Parathyroid adenoma (tissue), 2 donors: ENCODE data around the gene SLC5A10.
"Not testable (repeated sequence)": the region's sequence is repeated elsewhere in the genome, so short reads cannot be mapped to it uniquely, and the experiment has no call there.

ENCODE experiments used
- H2AFZ ChIP-seq: fragments of 300-600 bp; sonication (generic); one replicate; pipeline ENCODE4 v1.7.0; 2017; ENCODE audit warnings: antibody characterized with exemption, mild to moderate bottlenecking
- H3K27ac ChIP-seq: fragments of 300-600 bp; sonication (generic); one replicate; pipeline ENCODE4 v1.7.0; 2017
- H3K27me3 ChIP-seq: fragments of 300-600 bp; sonication (generic); one replicate; pipeline ENCODE4 v1.7.0; 2017; ENCODE audit warnings: low read length; ENCODE audit not compliant: control insufficient read depth, insufficient read depth
- H3K36me3 ChIP-seq: fragments of 300-600 bp; sonication (generic); one replicate; pipeline ENCODE4 v1.7.0; 2017; ENCODE audit warnings: low read length; ENCODE audit not compliant: control insufficient read depth, insufficient read depth
- H3K4me1 ChIP-seq: fragments of 300-600 bp; sonication (generic); one replicate; pipeline ENCODE4 v1.7.0; 2017; ENCODE audit warnings: control low read depth
- H3K4me2 ChIP-seq: fragments of 300-600 bp; sonication (generic); one replicate; pipeline ENCODE4 v1.7.0; 2017; ENCODE audit warnings: low read length
- H3K4me3 ChIP-seq: fragments of 300-600 bp; sonication (generic); one replicate; pipeline ENCODE4 v1.7.0; 2017; ENCODE audit warnings: low read depth, low read length
- H3K79me2 ChIP-seq: fragments of 300-600 bp; sonication (generic); one replicate; pipeline ENCODE4 v1.7.0; 2017; ENCODE audit warnings: control low read depth
- H3K9ac ChIP-seq: fragments of 300-600 bp; sonication (generic); one replicate; pipeline ENCODE4 v1.7.0; 2017; ENCODE audit warnings: mild to moderate bottlenecking
- H3K9me3 ChIP-seq: fragments of 300-600 bp; sonication (generic); one replicate; pipeline ENCODE4 v1.7.0; 2017; ENCODE audit warnings: low read length; ENCODE audit not compliant: control insufficient read depth
- CTCF ChIP-seq: fragments of 300-600 bp; sonication (generic); IDR thresholded peaks from one replicate; pipeline ENCODE4 v1.7.0; 2017; ENCODE audit warnings: antibody characterized with exemption, mild to moderate bottlenecking
- donor health status: primary hyperparathyroidism.

Gene SLC5A10

DNA sequence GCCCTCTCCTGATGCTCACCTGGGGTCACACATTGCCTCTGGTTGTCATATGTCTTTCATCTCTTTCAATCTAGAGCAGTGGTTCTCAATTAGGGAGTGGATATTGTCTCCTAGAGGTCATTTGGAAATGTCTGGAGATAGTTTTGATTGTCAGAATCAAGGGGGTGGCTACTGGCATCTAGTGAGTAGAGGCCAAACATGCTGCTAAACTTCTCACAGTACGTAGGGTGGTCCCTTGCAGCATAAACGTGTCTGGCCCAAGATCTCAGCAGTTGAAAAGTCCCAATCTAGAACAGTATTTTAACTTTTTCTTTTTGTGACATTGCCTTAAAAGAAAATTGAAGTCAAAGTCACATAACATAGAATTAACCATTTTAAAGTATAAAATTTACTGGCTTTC lies 30.5 kb upstream of the SLC5A10 start:
- TF ChIP-seq CTCF = no peak
- H3K27me3 ChIP-seq = no peaks in the 10 kb centered on the region
- no peak overlapping the region for H2AFZ ChIP-seq
- no peaks in the 10 kb centered on the region for H3K36me3 ChIP-seq
- H3K9me3 ChIP-seq = no peaks in the 10 kb centered on the region
- no peaks in the 10 kb centered on the region for H3K4me1 ChIP-seq
- peaks cover 12% of the 10 kb centered on the region for H3K79me2 ChIP-seq
- H3K4me3 ChIP-seq = no peak overlapping the region
- H3K4me2 ChIP-seq = no peak overlapping the region
- H3K9ac ChIP-seq = no peak overlapping the region
- no peak overlapping the region for H3K27ac ChIP-seq

DNA sequence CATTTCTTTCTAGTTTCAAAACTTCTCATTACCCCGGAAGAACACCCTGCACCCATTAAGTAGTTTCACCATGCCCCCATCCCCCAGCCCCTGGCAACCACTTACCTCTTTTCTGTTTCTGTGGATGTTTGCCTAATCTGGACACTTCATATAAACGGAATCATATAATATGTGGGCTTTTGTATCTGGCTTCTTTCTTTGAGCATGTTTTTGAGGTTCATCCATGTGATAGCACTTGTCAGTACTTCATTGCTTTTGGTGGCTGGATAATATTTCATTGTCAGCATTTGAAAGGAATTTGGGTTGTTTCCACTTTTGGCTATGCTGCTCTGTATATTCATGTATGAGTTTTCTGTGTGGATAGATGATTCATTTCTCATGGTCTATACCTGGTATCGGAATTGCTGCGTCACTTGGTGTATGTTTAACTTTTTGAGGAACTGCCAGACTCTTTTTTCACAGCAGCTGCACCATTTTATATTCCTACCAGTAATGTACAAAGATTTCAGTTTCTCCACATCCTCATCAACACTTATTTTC lies 30.0 kb upstream of the SLC5A10 start:
- no peaks in the 10 kb centered on the region for H3K4me1 ChIP-seq
- no peak overlapping the region for H3K4me3 ChIP-seq
- H3K79me2 ChIP-seq = peaks cover 10% of the 10 kb centered on the region
- no peaks in the 10 kb centered on the region for H3K9me3 ChIP-seq
- no peaks in the 10 kb centered on the region for H3K36me3 ChIP-seq
- no peak overlapping the region for H3K9ac ChIP-seq
- no peak overlapping the region for H3K4me2 ChIP-seq
- no peaks in the 10 kb centered on the region for H3K27me3 ChIP-seq
- no peak for TF ChIP-seq CTCF
- no peak overlapping the region for H3K27ac ChIP-seq
- H2AFZ ChIP-seq = no peak overlapping the region

GRCh38 chr17:18922596-18922995 lies 29.4 kb upstream of the SLC5A10 start:
- H3K9me3 ChIP-seq, H3K27ac ChIP-seq, H3K36me3 ChIP-seq, H3K4me1 ChIP-seq, H3K4me3 ChIP-seq, H3K4me2 ChIP-seq, H2AFZ ChIP-seq, H3K9ac ChIP-seq, H3K27me3 ChIP-seq: not testable (repeated sequence)
- peaks cover 10% of the 10 kb centered on the region for H3K79me2 ChIP-seq

GRCh38 chr17:18925187-18925586 lies 26.8 kb upstream of the SLC5A10 start:
- H3K27ac ChIP-seq = no peak overlapping the region
- no peaks in the 10 kb centered on the region for H3K36me3 ChIP-seq
- H3K4me3 ChIP-seq = no peak overlapping the region
- no peak overlapping the region for H2AFZ ChIP-seq
- H3K9ac ChIP-seq = no peak overlapping the region
- no peaks in the 10 kb centered on the region for H3K4me1 ChIP-seq
- no peaks in the 10 kb centered on the region for H3K27me3 ChIP-seq
- H3K79me2 ChIP-seq = peaks cover 4% of the 10 kb centered on the region
- TF ChIP-seq CTCF = no peak
- H3K4me2 ChIP-seq = no peak overlapping the region
- no peaks in the 10 kb centered on the region for H3K9me3 ChIP-seq

DNA sequence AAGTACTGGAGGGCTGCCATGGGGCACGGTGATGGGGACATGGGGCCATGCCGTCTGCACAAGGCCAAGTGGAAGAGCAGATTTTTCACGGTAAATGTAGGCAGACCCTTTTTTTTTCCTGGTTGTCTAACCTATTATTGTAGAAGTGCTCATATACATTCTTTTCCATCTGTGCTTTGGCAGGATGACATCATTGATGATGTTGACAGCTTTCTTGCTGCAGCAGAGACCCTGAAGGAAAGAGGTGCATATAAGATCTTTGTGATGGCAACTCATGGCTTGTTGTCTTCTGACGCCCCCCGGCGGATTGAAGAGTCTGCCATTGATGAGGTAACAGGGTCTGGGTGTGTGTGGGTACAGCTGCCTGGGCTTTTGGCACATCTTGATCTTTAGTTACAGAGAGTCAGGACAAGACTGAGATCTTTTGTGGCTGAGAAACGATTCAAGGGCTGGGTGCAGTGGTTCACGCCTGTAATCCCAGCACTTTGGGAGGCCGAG lies 23.3 kb upstream of the SLC5A10 start:
- Histone ChIP-seq H3K4me1 (no peaks in the 10 kb centered on the region), H3K36me3 (no peaks in the 10 kb centered on the region), H3K27ac (no peak overlapping the region), H3K4me3 (no peak overlapping the region), H3K4me2 (no peak overlapping the region), H3K9me3 (no peaks in the 10 kb centered on the region), H3K9ac (no peak overlapping the region), H2AFZ (no peak overlapping the region), H3K27me3 (no peaks in the 10 kb centered on the region), H3K79me2 (peaks cover 4% of the 10 kb centered on the region)
- no peak for TF ChIP-seq CTCF
